KOPT-K1 (cell line): ENCODE results near the gene NADK.

Experiments used
- H3K27ac ChIP-seq: fragments of 200-600 bp; sonication (generic); 2 replicates; pipeline ENCODE4 v1.5.1; 2016; ENCODE audit warnings: antibody characterized with exemption, mild to moderate bottlenecking, low read depth, low read length; ENCODE audit not compliant: poor library complexity, severe bottlenecking
- H3K36me3 ChIP-seq: fragments of 200-600 bp; sonication (generic); 2 replicates; pipeline ENCODE4 v1.5.1; 2017; ENCODE audit warnings: antibody characterized with exemption, mild to moderate bottlenecking, low read length, moderate library complexity; ENCODE audit not compliant: insufficient read depth
- H3K9me3 ChIP-seq: fragments of 200-600 bp; sonication (generic); 2 replicates; pipeline ENCODE4 v1.5.1; 2017; ENCODE audit warnings: antibody characterized with exemption, low read length, mild to moderate bottlenecking; ENCODE audit not compliant: insufficient read depth, poor library complexity, severe bottlenecking

Gene NADK

GRCh38 chr1:1777950-1778662 lies at the start of gene NADK:
Gene NADK, minus strand, starts transcription at chr1:1778470. Its CDS starts 13,064 bp downstream, at chr1:1765406.
- Histone ChIP-seq H3K9me3 (no peaks in the 10 kb centered on the region), H3K36me3 (0 out of 2 replicates have a peak, but pooled peaks cover under 1% of the 10 kb centered on the region), H3K27ac (peak within 1 kb of the TSS; percentile 85)

GRCh38 chr1:1827089-1827848 lies 49.0 kb upstream of the NADK start:
- Histone ChIP-seq H3K9me3 (no peaks in the 10 kb centered on the region), H3K36me3 (peaks cover 95% of the 10 kb centered on the region), H3K27ac (no peak overlapping the region)

GRCh38 chr1:1826356-1827088 lies 48.3 kb upstream of the NADK start:
- Histone ChIP-seq H3K9me3 (no peaks in the 10 kb centered on the region), H3K36me3 (peaks cover 95% of the 10 kb centered on the region), H3K27ac (no peak overlapping the region)

GRCh38 chr1:1825217-1825616 lies 46.9 kb upstream of the NADK start:
- no peaks in the 10 kb centered on the region for H3K9me3 ChIP-seq
- no peak overlapping the region for H3K27ac ChIP-seq
- H3K36me3 ChIP-seq, result peaks cover 96% of the 10 kb centered on the region

GRCh38 chr1:1819762-1820161 lies 41.5 kb upstream of the NADK start:
- Histone ChIP-seq H3K27ac (no peak overlapping the region), H3K9me3 (no peaks in the 10 kb centered on the region), H3K36me3 (peaks cover 96% of the 10 kb centered on the region)

GRCh38 chr1:1817221-1817620 lies 39.0 kb upstream of the NADK start:
- H3K27ac ChIP-seq, result no peak overlapping the region
- peaks cover 96% of the 10 kb centered on the region for H3K36me3 ChIP-seq
- H3K9me3 ChIP-seq, result no peaks in the 10 kb centered on the region

GRCh38 chr1:1815606-1816281 lies 37.5 kb upstream of the NADK start:
- Histone ChIP-seq H3K36me3 (peaks cover 95% of the 10 kb centered on the region), H3K27ac (no peak overlapping the region), H3K9me3 (no peaks in the 10 kb centered on the region)

- Histone ChIP-seq H3K27ac (no peak overlapping the region), H3K9me3 (no peaks in the 10 kb centered on the region), H3K36me3 (peaks cover 100% of the 10 kb centered on the region)
Measured at GRCh38 chr1:1809489-1809888, 31.2 kb upstream of the NADK start.

- no peak overlapping the region for H3K27ac ChIP-seq
- H3K36me3 ChIP-seq, result peaks cover 99% of the 10 kb centered on the region
- H3K9me3 ChIP-seq, result no peaks in the 10 kb centered on the region
Measured at GRCh38 chr1:1808206-1808605, 29.9 kb upstream of the NADK start.

GRCh38 chr1:1806890-1807289 lies 28.6 kb upstream of the NADK start:
- no peaks in the 10 kb centered on the region for H3K9me3 ChIP-seq
- H3K36me3 ChIP-seq, result peaks cover 99% of the 10 kb centered on the region

GRCh38 chr1:1804301-1804700 lies 26.0 kb upstream of the NADK start:
- H3K9me3 ChIP-seq, result no peaks in the 10 kb centered on the region
- H3K36me3 ChIP-seq, result peaks cover 99% of the 10 kb centered on the region
- no peak overlapping the region for H3K27ac ChIP-seq

More at GRCh38 chr1:1806890-1807289, 28.6 kb upstream of the NADK start:
- no peak overlapping the region for H3K27ac ChIP-seq

GRCh38 chr1:1802871-1803270 lies 24.6 kb upstream of the NADK start:
- peaks cover 99% of the 10 kb centered on the region for H3K36me3 ChIP-seq
- H3K9me3 ChIP-seq, result no peaks in the 10 kb centered on the region
- no peak overlapping the region for H3K27ac ChIP-seq

GRCh38 chr1:1799716-1800115 lies 21.4 kb upstream of the NADK start:
- Histone ChIP-seq H3K27ac (no peak overlapping the region), H3K36me3 (peaks cover 99% of the 10 kb centered on the region), H3K9me3 (no peaks in the 10 kb centered on the region)

GRCh38 chr1:1797731-1798341 lies 19.6 kb upstream of the NADK start:
- peaks cover 100% of the 10 kb centered on the region for H3K36me3 ChIP-seq
- H3K27ac ChIP-seq, result no peak overlapping the region
- H3K9me3 ChIP-seq, result no peaks in the 10 kb centered on the region
